OCI-LY7 (cell line): ENCODE data around the gene WDR54. TPM values are rescaled to one million over a fixed set of nuclear protein-coding genes. Genes with fewer than 3 reads are reported as not detected.

Experiments
- BruUV-seq: library from RNA; stranded (reverse); fragments of 400-500 nt; replicated peaks from 2 replicates; lab custom pipeline; 2021; lab: Mats Ljungman, UMichigan
- CTCF ChIA-PET: fragments of 300-600 bp; sonication (Branson Sonifier 250); formaldehyde crosslinking; loops from one replicate; lab custom pipeline; 2022; ENCODE audit warnings: antibody characterized with exemption; ENCODE audit not compliant: unreplicated experiment; lab: Charles Lee
- POLR2A ChIA-PET: fragments of 300-600 bp; sonication (Branson Sonifier 250); formaldehyde crosslinking; loops from one replicate; lab custom pipeline; 2022; ENCODE audit warnings: antibody characterized with exemption; lab: Charles Lee
- DNase-seq: peaks from one replicate; pipeline ENCODE4 v3.0.0-alpha.2; 2015; ENCODE audit warnings: low spot score
- H2AFZ ChIP-seq: fragments of 200-600 bp; sonication (generic), shearing (Covaris generic); 2 replicates; pipeline ENCODE4 v1.6.1; 2014; ENCODE audit warnings: mild to moderate bottlenecking, antibody characterized with exemption, low read length, moderate library complexity
- H3K27ac ChIP-seq: fragments of 200-600 bp; sonication (generic); 2 replicates; pipeline ENCODE4 v1.5.1; 2014; ENCODE audit warnings: mixed run types, low read depth, mild to moderate bottlenecking, moderate library complexity, low read length, inconsistent platforms; ENCODE audit not compliant: poor library complexity, severe bottlenecking
- H3K36me3 ChIP-seq: fragments of 200-600 bp; sonication (generic); 2 replicates; pipeline ENCODE4 v1.6.1; 2014; ENCODE audit warnings: mild to moderate bottlenecking, antibody characterized with exemption, low read length, moderate library complexity, mixed read lengths; ENCODE audit not compliant: insufficient read depth
- H3K4me1 ChIP-seq: fragments of 200-600 bp; sonication (generic); 2 replicates; pipeline ENCODE4 v1.5.1; 2014; ENCODE audit warnings: mild to moderate bottlenecking, low read length; ENCODE audit not compliant: insufficient read depth, poor library complexity, severe bottlenecking
- H3K4me2 ChIP-seq: fragments of 200-600 bp; sonication (generic); 2 replicates; pipeline ENCODE4 v1.6.1; 2014; ENCODE audit warnings: mild to moderate bottlenecking, low read length
- H3K4me3 ChIP-seq: fragments of 200-600 bp; sonication (generic); 2 replicates; pipeline ENCODE4 v1.5.1; 2014; ENCODE audit warnings: mild to moderate bottlenecking, low read depth, low read length; ENCODE audit not compliant: poor library complexity, severe bottlenecking
- H3K79me2 ChIP-seq: fragments of 200-600 bp; sonication (generic); 2 replicates; pipeline ENCODE4 v1.6.1; 2016; ENCODE audit warnings: low read depth, mild to moderate bottlenecking, low read length, moderate library complexity, mixed read lengths; ENCODE audit not compliant: insufficient read depth
- H3K9me2 ChIP-seq: fragments of 200-600 bp; sonication (generic); 2 replicates; pipeline ENCODE4 v1.6.1; 2016; ENCODE audit warnings: mild to moderate bottlenecking, low read length, mixed read lengths; ENCODE audit not compliant: insufficient read depth
- H3K9me3 ChIP-seq: fragments of 200-600 bp; sonication (generic); 2 replicates; pipeline ENCODE4 v1.6.1; 2014; ENCODE audit warnings: mild to moderate bottlenecking, mixed run types, low read length, mixed read lengths
- H4K20me1 ChIP-seq: fragments of 200-600 bp; sonication (generic); 2 replicates; pipeline ENCODE4 v1.6.1; 2014; ENCODE audit warnings: mild to moderate bottlenecking, antibody characterized with exemption, low read length, moderate library complexity, mixed read lengths; ENCODE audit not compliant: insufficient read depth
- CTCF ChIP-seq: fragments of 200-600 bp; sonication (generic); conservative IDR thresholded peaks from 2 replicates; pipeline ENCODE4 v1.5.1; 2014; ENCODE audit warnings: mild to moderate bottlenecking, antibody characterized with exemption, low read length, moderate library complexity, mixed read lengths
- EZH2phosphoT487 ChIP-seq: fragments of 200-600 bp; sonication (generic); IDR thresholded peaks from 2 replicates; pipeline ENCODE4 v1.6.1; 2018; ENCODE audit warnings: low read depth, borderline replicate concordance, mild to moderate bottlenecking, mixed run types, antibody characterized with exemption, low read length, moderate library complexity, mixed read lengths
- intact Hi-C: fragments of 100-400 bp; cut with micrococcal nuclease; formaldehyde crosslinking; loops from one replicate; pipeline ENCODE4 v1.10.0; 2022; ENCODE audit not compliant: unreplicated experiment
- total RNA-seq, 2 experiments: library from RNA; depleted of rRNA in 1 of 2; stranded (reverse); fragments of >200 nt in 1 of 2; shearing (Covaris generic) in 1 of 2; gene quantifications; 2 replicates each; pipeline ENCODE4 v1.2.3, GENCODE V29; 2014 to 2022

The WDR54 gene
- total RNA-seq, 2 experiments from 2014 or later: 64.7 to 89.5 TPM

DNA sequence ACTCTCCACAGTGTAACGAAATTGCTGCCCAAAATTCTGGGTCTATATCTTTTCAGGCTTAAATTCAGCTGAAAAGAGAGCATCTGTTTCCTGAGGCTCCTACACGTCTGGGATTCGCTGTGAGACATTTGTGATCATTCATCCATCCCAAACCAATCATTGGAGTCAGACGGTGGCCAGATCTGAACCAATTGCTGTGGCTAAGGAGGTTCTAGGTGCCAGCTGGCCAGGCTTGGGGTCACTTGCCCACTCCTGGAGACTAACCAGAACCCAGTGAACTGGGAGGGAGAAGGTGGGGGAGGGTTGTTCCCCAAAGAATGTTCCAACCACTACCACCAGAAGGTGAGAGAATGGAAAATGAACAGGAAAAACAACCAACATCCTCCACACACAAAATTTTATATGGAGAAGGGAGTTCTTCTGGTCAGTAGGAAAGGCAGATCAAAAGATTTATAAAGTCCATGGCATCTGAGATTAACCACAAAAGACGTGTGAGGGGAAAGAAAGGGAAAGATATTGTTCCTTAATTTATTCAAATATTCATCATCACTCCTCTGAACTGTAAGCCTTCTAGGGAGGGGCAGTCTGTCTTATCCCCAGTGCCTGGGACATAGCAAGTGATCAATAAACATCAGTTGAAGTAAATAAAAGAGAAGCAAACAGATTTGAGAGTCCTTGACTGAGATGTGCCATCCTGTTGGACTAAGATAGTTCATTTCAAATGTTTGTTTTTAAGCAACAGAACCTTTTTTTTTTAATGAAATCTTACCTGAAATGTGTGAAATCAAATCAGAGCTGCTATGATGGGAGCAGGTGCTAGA, 23.2 kb downstream of the WDR54 start:
- Histone ChIP-seq H3K36me3 (no peaks in the 10 kb centered on the region), H3K4me1 (peaks cover 21% of the 10 kb centered on the region), H3K9me3 (no peaks in the 10 kb centered on the region), H2AFZ (no peak overlapping the region), H3K4me3 (no peak overlapping the region), H3K79me2 (no peaks in the 10 kb centered on the region), H3K9me2 (no peaks in the 10 kb centered on the region), H4K20me1 (no peaks in the 10 kb centered on the region), H3K27ac (no peak overlapping the region), H3K4me2 (0 out of 2 replicates have a peak overlapping the region, but pooled peaks have one; percentile 13)
- DNase-seq: no peak
- no peak for TF ChIP-seq CTCF
- TF ChIP-seq EZH2phosphoT487: no peak
- CTCF ChIA-PET: no interaction called here
- POLR2A ChIA-PET: interaction anchor here (0.6 to 1.4 kb wide), 3 partner anchors 14 to 24 kb away, joined by 3 to 4 read pairs (median 3); partner anchors contain the start of genes C2orf81, MOGS, WBP1 and WDR54
- intact Hi-C loops: no loop called here
- no TSS peak for BruUV-seq

DNA sequence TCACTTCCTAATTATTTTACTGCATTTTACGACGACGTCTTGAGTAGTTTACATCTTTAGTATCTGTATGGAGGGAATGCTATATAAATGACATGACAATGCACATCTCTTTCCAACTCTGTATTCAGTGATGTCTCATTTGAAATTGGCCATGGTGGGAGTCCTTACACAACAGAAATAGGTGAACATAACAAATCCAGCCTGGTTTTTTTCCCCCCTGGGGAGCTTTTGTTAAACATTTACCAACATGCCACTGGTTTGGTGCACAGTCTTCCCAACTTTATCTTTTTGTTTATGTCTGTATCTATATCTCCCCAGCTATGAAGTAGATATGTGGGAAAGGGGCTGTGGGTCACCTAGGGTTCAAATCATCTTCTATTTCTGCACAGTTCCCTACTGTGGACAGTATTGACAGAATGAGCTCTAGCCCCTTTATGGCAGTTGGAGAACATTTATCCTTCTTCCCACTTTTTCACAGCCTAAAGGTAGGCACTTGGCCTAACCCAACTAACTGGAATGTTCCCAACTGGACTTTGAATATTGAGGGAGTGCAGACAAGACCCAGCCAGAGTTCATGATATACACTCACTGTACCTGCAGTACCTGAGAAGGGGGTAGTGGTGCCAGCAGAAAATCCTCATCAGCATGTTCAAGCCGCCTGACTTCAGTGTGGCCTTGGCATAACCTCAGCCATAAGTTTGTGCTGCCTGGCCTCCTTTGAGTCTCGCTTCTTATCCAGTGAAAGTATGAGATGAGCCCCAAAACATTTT, 25.9 kb downstream of the WDR54 start:
- ChIA-PET CTCF (no interaction called here), POLR2A (interaction anchor here (0.6 kb wide), 1 partner anchor 12 kb away, joined by 3 read pairs; no protein-coding TSS in a partner anchor)
- Histone ChIP-seq H3K36me3 (no peaks in the 10 kb centered on the region), H3K27ac (no peak overlapping the region), H3K9me2 (no peaks in the 10 kb centered on the region), H3K4me2 (no peak overlapping the region), H2AFZ (no peak overlapping the region), H3K79me2 (no peaks in the 10 kb centered on the region), H3K4me3 (no peak overlapping the region), H3K9me3 (no peaks in the 10 kb centered on the region), H3K4me1 (peaks cover 17% of the 10 kb centered on the region), H4K20me1 (no peaks in the 10 kb centered on the region)
- TF ChIP-seq CTCF: no peak
- intact Hi-C loops: no loop called here
- no TSS peak for BruUV-seq
- no peak for DNase-seq
